ENCODE data around the gene SNED1.
"Not testable (repeated sequence)": the region's sequence is repeated elsewhere in the genome, so short reads cannot be mapped to it uniquely, and the experiment has no call there.

Gene SNED1

GRCh38 chr2:241088791-241089732 lies 90.6 kb downstream of the SNED1 start:
- FAIRE-seq = no peak

GRCh38 chr2:241091201-241091600 lies 92.8 kb downstream of the SNED1 start:
- FAIRE-seq = no peak

DNA sequence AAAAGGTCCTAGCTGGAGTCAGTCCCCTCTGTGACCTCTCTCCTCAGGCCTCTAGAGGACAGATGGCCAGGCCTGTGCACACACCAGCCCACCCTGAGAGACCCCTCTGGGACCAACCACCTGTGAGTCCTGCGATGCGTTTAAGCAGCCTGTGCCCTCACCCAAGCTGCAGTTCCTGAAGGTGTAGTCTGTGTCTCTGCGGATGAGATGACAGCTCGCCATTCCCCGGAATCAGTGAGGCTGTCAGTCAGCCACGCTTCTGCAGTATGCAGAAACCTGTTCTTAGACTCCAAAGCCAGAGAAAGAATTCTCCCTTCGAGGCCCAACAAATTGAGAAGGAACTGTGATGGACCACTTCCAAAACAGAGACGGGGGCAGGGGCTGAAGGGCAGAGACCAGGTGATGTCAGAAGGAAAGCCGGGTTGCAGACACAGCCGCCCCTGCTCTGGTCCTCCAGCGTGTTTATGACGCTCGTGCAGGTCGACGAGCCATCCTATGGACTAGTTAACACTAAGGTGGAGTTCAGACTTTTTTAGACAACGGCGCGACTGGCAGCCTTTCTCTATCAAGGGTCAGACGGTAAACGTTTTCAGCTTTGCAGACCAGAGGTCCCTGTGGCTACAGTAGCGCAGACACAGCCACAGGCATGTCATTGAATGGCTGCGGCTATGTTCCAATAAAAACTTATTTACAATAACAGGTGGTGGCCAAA lies 93.5 kb downstream of the SNED1 start:
- FAIRE-seq = no peak

- FAIRE-seq = no peak
These were observed 94.3 kb downstream of the SNED1 start for GRCh38 chr2:241092677-241093076.

DNA sequence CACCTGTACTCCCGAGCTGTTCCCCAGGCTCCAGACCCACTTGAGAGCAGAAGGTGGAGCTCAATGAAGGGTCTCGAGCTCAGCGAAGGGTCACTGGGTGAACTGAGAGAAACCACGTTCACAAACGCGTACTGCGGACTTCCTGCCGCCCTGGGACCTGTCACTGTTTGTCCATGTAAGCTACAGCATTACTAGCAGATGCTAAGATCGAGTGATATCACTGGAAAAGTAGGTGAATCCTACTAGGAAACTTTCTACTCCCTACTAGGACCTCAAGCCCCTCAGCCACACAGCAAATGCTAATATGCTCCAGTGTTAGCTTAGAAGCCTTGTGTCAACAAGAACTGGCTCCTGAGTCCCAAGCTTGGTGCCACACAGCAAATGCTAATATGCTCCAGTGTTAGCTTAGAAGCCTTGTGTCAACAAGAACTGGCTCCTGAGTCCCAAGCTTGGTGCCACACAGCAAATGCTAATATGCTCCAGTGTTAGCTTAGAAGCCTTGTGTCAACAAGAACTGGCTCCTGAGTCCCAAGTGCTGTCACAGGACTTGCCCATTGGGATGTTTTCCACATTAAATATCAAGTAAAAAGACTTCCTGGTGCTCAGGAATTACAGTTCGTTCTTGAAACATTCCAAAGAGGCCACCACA lies 94.8 kb downstream of the SNED1 start:
- peak; percentile 82 for FAIRE-seq

DNA sequence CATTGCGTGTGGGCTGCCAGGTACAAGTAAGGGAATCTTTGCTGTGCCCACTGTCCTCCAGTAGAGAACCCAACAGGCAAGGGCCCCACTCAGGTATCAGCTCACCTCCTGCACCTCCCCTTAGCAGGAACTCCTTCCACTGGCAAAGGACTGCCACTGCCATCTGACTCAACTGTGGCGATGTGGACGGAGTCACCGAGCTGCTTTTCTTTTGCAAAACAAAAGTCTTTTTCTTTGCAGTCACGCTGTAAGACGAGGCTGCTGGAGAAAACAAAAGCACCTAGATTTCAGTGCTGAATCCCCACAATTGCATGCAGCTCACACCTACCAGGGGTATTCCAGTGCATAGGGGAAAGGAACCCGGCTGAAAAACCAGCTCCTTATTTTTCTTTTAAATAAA lies 95.8 kb downstream of the SNED1 start:
- FAIRE-seq = no peak

GRCh38 chr2:241094924-241095420 lies 96.6 kb downstream of the SNED1 start:
- FAIRE-seq = no peak

GRCh38 chr2:241095594-241096290 lies 97.3 kb downstream of the SNED1 start:
- FAIRE-seq = no peak

- FAIRE-seq = no peak
These were observed 98.6 kb downstream of the SNED1 start for GRCh38 chr2:241096979-241097378.

DNA sequence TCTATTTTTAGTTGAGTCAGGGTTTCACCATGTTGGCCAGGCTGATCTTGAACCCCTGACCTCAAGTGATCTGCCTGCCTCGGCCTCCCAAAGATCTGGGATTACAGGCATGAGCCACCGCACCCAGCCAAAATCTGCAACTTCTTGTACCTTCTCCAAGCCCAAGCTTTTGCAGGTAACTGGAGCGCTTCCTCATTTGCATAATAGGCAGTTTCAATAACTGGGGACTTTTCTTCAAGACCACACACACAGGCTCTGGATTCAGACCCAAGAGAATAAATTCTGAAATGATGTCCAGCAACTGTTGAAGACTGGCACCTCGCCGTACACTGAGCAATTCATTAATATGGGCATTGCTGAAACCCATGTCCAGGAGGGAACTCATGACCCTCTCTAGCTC lies 100.8 kb downstream of the SNED1 start:
- FAIRE-seq = no peak

- no peak for FAIRE-seq
These were observed 103.9 kb downstream of the SNED1 start, which contains the start of gene MTERF4 for GRCh38 chr2:241102239-241102803. MTERF4 (minus strand) TSS chr2:241102287; CDS start chr2:241102273, 14 bp downstream.

DNA sequence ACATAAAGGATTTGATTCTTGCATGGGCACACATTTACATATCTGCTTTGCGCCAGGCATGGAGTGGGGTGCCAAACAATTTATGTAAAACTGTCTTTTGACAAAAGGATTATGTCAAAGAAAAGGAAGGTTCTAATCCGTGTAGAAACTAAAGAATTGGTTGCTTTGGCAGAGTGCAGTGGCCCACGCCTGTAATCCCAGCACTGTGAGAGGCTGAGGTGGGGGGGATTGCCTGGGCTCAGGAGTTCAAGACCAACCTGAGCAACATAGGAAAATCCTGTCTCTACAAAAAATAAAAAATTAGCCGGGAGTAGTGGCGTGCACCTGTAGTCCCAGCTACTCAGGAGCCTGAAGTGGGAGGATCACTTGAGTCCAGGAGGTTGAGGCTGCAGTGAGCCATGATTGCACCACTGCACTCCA lies 104.8 kb downstream of the SNED1 start:
- no peak for FAIRE-seq

DNA sequence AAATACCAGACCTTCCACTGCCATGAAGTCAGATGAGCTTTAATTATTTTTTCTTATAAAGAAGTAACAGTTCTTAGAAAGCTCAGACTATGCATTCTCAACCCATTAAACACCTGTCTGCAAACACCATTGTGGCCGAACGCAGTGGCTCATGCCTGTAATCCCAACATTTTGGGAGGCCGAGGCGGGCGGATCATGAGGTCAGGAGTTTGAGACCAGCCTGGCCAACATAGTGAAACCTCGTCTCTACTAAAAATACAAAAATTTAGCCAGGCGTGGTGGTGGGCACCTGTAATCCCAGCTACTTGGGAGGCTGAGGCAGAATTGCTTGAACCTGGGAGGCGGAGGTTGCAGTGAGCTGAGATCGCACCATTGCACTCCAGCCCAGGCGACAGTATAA lies 106.2 kb downstream of the SNED1 start:
- not testable (repeated sequence) for FAIRE-seq

DNA sequence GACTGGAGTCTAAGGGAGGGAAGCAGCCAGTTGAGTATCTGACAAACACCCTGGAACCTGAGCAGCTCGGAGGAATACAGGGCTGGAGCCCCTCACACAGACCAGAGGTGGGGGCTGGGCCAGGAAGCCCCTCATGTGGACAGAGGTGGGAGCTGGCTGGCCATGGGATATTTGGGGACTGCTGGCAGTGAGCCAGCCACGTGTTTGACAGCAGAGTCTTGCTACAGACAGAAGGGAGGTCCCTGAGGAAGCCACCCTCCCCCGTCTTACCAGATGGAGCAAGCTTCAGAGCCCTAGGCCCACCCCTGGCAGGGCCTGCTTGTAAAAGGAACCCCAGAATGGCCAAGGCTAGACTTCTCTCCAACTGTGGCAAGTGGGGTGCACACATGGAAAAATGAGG lies 107.2 kb downstream of the SNED1 start:
- no peak for FAIRE-seq

DNA sequence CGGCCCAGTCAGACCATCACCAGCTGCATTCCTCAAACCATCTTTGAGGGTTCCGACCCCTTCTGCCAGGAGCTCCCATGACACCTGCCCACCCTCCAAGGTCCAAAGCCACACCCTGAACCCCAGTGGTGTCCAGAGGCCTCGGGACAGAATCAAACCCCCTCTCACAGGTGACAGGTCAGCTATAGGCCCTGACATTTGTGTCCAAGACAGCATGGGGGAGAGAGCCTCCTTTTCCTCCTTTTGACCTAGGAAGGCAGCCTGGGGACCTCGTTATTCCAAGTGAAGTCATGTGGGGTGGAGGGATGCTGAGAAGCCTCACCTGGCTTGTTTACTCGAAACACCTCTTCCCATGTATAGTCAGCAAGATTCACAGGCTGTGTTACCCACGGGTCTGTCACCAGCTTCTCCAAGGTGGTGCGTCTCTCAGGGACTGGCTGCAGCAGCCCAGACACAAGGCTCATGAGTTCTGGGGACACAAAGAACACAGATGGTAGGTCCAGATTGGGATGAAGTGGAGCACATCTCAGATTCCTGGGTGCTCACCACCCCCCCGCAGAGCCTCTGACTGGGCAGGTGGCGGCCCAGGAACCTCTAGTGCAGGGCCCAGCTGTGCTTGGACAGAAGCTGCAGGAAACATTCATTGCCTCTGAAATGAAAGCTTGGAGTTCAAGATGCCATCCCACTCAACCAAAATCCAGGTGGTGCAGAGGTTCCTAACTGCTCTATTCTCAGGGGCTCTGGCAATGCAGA lies 108.8 kb downstream of the SNED1 start:
- FAIRE-seq = no peak

DNA sequence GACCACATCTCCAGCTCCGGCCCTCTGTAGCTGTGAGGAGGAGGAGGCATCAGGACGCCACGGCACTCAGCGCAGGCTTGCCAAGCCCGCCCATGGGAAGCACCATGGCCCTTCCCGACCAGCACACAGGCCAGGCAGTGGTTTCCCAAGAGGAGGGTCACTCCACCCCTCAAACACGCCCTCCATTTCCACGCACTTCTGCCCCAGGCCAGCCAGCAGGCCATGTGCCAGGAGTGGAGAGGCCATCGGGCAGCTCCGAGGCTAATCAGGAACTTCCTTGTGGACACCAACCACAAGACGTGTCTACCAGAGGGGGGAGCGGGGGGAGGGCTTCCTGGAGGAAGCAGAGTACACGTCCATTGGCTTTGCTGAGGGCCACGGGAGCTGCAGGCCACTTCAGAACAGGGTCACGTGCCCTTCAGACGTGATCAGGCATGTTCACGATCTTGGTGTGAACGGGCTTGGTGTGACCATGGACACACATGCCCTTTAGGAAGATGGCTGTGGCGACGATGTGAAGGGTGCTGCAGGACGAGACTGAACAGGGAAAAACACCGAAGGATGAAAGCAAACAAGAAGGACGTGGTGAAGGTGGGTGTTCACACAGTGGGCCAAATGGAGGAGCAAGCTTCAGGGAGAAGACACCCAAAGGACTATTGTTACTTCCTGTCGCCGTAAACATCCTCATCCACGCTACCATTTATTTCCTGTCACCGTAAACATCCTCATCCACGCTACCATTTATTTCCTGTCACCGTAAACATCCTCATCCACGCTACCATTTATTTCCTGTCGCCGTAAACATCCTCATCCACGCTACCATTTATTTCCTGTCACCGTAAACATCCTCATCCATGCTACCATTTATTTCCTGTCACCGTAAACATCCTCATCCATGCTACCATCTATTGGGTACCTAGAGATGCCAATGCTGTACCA lies 110.1 kb downstream of the SNED1 start:
- no peak for FAIRE-seq

DNA sequence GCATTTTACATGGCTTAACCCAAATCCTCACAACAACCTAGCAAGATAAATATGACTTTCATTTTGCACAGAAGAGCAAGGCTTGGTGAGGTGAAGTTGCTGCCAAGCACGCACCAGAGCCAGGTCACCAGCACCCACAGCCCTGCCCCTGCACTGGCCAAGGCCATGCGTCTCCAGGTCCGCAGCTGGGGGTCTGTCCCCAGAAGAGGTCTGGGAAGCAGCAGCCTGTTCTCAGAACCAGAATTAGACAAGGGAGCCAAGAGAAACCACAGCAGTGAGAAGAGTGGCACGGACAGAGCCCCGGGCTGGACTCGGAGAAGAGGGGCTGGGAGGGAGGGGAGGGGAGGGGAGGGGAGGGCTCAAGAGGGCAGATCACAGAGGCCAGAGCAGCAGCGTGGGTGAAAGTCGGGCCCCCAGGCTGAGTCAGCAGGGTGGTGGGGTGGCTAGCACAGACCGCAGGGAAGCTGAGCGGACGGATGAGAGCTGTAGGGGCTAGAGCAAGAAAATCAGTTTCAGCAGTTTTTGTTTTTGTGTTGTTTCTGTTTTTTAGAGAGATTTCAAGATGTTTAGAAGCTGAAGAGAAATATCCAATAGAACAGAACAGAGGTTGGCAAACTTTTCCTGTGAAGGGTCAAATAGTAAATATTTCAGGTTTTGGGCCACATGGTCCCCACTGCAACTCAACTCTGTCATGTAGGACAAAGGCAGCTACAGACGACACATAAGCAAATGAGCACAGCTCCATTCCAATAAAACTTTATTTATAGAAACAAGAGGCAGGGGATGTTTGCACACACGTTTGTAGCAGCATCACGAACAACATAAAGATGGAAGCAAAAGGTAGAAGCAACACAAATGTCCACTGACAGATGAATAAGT lies 111.0 kb downstream of the SNED1 start:
- no peak for FAIRE-seq

GRCh38 chr2:241110089-241110606 lies 111.7 kb downstream of the SNED1 start:
- FAIRE-seq = no peak
